UCSD-AML1 (cell line): ENCODE measurements around the gene TNNT1.
"Not testable (repeated sequence)": the region's sequence is repeated elsewhere in the genome, so short reads cannot be mapped to it uniquely, and the experiment has no call there.

Source experiments
- DNase-seq: peaks from one replicate; lab custom pipeline; 2025; ENCODE audit not compliant: unreplicated experiment; lab: John Stamatoyannopoulos, UW

TNNT1 gene, protein sequence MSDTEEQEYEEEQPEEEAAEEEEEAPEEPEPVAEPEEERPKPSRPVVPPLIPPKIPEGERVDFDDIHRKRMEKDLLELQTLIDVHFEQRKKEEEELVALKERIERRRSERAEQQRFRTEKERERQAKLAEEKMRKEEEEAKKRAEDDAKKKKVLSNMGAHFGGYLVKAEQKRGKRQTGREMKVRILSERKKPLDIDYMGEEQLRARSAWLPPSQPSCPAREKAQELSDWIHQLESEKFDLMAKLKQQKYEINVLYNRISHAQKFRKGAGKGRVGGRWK

DNA sequence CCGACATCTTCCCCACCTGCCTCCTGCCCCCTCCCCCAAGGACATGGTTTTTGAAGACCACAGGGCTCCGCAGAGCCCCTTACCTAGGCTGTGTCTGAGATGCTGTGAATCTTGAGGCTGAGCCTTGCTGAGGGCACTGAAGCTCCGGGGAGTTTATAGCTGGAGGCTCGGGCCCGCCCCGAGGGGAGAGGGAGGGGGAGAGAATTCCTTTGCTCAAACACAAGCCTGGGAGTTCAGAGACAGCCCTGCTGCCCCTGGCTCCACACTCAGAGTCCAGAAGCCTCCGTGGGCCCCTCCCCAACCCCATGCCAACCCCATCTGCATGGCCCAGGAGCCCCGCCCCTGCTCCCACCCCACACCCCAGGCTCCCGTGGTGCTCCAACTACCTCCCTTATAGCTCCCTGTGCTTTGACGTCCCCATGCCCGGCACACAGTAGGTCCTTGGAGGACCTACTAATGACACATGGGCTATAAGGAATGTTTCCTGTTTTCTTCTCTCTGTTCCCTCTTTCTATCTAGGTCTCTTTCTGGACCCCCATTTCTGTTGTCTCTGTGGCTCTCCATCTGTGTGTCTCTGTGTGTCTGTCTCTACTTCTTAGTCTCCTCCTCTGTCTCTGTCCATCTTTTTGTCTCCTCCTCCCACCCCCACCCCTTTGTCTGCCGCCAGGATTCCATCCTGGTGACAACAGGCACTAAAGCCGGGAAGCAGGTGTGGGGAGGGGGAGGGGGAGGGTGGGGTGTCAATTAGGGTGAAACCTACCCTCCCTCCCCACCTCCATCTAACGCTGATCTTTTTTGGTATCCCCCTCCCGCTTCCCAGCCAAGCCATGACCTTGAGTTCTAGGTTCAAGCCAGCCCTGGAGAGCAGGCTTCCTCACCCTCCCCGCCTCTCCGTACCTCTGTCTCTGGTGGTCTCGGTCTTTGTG, at the start of gene TNNT1:
Gene TNNT1, minus strand, starts transcription at position 129 of the 926 bp plus-strand sequence. CDS start 2,049 bp downstream, outside the sequence.
- DNase-seq: no peak

DNA sequence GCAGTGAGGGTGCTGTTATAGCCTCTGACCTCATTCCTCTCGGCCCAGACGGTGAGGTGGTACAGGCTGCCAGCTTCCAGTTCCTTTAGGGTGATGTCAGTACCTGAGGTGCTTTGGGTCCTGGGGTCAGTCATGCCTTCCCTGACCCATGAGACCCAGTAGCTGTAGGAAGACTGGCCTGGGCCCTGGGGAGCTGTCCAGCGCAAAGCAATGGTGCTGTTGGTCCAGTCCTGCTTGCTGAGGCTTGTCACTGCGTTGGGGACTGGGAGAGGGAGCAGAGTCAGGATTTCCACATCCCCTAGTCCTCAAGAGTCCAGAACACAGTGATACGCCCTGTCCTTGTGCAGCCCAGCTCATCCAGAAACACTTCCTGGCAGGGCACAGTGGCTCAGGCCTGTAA, 49.6 kb upstream of the TNNT1 start:
- no peak for DNase-seq

DNA sequence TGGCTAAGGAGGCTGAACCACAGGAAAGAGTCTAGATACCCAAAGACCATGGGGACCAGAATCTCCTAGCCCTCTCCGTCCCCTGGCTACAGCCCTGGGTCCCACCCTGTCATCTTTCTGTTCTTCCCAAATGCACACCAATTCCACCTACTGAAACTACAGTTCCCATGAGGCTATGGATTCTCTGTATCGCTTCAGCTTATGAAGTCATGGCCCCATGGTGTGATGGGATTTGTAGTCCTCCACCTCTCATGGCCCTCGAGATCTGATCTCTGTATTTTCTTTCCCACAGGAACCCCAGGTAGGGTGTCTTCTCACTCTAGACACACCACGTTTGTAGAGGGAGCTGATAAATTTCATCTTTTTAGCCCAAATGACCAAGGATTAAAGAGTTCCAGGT, 48.5 kb upstream of the TNNT1 start:
- no peak for DNase-seq

DNA sequence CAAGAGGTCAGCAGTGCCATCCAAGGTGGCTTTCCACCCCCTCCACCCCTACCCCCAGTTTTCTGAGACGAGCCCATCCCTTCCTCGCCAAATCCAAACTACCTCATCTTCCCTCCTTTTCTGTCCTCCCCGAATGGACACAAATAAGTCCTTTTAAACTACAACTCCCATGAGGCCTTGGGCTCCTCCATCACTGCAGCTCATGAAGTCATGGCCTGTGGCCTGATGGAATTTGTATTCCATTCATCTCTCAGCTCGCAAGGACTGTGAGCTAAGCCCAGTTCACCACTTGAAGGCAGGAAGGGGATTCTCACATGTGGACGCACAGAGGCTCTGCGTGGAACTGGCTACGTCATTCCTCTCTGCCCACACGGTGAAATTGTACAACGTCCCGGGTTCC, 47.8 kb upstream of the TNNT1 start:
- no peak for DNase-seq

DNA sequence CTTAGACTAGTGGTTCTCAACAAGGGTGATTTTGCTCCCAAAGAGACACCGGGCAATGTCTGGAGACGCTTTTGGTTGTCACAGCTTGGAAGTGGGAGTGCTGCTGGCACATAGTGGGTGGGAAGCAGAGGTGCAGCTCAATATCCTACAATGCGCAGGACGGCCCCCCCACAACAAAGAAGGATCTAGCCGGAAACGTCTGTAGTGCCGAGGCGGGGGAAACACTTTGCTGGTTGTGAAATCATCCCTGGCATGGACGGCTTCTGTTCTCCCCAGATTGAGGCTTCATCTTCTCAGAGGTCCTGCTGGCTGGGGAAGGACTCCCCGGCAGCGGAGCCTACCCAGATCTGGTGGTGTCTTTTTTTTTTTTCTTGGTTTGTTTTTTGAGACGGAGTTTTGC, 44.5 kb upstream of the TNNT1 start:
- DNase-seq: no peak

DNA sequence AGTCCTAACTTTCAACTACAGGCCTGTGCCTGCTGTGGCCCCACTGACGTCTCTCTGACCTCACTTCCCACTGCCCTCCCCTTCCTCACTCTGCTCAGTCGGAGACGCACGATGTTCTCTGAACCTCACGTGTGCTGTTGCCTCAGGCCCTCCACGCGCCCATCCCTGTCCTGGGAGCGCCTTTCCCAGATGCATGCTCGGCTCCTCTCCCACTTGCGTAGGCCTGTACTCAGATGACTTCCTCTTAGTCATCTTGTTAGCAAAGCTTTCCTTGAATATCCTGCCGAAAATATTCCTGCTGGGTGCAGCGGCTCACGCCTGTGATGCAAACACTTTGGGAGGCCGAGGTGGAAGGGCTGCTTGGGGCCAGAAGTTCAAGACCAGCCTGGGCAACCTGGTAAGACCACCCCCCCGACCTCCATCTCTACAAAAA, 40.4 kb upstream of the TNNT1 start:
- DNase-seq: peak; percentile 80

DNA sequence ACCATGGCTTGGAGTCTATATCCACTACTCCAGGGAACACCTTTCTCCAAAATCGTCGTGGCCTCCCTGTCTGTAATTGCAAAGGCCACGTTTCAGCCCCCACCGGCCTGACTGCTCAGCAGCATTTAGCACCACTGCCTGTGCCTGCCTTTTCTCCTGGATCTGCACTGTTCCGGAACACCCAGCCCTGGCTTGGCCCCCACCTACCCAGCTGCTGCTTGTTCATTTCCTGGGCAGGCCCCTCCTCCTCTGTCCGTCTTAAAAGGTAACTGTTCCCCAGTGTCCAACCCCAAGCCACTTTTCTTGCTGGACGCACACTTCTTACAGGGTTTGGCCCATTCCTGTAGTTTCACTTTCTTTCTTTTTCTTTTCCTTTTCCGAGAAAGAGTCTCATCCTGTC, 39.6 kb upstream of the TNNT1 start:
- DNase-seq: peak; percentile 67

DNA sequence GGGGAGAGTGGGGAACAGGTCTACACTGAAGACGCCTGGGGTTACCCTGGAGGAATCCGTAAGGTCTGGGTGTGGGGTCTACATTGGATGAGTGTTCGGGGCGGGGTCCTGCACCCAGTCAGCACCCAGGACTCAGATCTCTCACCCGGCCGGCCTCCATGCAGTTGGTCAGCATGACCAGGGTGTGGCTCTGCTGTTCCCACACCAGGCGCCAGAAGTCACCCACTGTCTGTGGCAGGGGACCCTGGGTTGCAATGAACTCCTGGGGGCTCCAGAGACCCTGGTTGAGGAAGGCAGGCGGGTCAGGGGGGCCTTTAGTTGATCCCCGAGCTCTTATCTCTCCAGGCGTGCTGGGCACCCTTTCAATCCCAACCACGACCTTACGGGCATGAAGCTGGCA, 37.1 kb upstream of the TNNT1 start:
- no peak for DNase-seq

DNA sequence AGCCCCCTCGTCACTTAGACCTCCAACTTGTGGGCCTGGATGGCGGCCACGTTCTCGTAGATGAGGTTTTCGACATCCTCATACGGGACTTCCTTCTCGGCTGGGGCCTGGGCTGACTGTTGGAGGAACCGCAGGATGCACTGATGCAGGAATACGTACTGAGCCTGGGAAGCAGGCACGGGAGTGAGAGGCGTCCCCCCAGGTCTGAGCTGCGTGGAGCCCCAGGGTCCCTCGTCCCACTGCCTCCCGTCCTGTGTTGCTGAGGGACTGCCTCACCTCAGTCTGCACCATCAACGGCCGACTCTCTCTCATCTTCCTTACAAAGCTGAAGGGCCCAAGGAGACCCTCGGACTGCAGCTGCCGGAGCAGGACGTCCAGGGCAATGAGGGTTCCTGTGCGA, 32.7 kb upstream of the TNNT1 start:
- no peak for DNase-seq

DNA sequence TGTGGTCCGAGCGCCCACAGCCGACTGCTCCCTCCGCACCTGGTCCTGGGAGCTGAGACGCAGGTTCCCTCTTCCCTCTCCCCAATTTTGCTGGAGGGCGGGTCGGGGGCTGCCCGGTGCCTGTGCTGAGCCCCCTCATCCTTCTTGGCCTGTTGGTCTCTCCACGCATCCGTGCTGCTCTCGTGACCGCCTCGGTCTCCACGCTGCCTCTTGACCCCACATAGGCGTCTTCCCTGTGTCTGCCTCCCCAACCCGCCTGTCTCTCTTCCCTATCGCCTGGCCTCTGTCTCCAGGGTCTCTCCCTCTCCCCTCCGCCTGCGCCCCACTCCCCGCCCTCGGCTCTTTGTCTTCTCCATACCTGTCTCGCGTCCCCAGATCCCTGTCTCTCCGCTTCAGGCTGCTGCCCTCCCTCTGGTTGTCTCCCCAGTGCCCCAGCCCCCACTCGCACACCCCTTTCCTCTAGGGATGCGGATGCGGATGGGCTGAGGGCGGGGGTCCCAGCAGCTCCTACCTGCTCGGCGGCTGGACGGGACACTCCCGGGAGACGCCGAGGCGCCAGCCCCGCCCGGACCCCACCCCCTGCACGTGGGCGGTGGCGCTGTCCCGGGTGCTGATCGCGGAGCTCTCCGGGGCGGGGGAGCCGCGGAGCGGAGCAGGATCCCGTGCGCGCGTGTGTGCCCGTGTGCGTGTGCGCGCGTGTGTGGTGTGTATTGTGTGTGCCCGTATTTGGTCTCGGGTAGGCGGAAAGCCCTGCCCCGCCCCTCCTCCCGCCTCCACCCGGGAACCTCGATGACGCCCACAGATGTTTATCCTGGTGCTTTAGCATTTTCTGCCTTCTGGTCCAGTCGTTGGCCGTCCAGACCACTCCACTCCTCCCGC, 30.8 kb upstream of the TNNT1 start, which contains the start of gene SYT5:
Gene SYT5, minus strand, starts transcription at position 684 of the 879 bp plus-strand sequence. CDS start 1,248 bp downstream, outside the sequence.
- DNase-seq: peak; percentile 62

DNA sequence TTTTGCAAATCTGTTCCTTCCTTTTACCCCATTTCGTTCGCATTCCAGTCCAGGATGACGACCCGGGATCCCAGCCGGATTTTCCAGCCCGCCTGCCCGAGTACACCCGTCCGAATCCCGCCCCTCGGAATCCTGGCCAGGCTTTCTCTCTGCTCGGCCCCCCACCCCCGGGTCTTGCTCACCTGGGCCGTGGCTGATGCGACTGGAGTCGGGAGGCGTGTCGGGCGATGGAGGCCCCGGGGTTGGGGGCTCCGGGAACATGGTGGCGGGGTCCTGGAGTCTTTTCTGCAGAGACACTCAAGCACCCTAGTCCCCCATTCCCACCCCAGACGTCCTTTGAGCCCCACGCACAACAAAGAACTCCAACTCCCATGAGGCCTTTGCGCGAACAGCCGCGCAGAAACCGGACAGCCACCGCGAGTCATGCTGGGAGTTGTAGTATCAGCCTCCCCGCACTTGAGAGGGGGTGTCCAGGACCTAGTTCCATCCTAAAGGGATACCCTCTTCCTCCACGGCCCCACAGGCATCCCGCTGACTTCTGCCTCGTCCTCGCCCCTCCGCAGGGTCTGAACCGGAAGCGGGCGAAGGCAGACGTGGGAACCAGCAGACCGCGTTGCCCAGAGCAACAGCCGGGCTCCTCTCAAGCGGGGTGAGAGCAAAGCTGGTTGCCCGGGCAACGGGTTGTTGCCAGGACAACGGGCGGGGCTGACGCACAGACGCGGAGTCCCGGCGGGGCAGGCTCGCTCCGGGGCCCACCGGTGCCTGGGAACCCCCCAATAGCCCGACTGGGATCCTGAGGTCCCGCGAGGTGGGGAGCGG, 30.0 kb upstream of the TNNT1 start:
- DNase-seq: peak; percentile 74

DNA sequence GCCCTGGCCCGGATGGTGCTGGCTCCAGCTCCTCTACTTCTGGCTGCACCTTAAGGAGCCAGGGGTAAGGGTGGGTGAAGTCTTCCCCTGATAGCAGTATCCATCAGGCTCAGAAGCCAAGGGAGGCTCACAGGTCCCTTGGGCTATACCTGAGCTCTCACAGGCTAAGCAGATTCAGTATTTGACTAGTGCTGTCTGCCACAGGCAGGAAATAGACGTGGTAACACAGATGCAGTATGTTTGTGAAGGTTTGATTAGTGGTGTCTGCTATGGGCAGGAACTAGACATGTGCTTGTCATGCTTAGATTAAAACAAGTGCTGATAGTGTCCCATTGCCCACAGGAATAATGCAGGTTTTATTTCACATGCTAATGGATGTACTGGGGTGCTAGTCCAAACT, 27.1 kb upstream of the TNNT1 start:
- DNase-seq: no peak

DNA sequence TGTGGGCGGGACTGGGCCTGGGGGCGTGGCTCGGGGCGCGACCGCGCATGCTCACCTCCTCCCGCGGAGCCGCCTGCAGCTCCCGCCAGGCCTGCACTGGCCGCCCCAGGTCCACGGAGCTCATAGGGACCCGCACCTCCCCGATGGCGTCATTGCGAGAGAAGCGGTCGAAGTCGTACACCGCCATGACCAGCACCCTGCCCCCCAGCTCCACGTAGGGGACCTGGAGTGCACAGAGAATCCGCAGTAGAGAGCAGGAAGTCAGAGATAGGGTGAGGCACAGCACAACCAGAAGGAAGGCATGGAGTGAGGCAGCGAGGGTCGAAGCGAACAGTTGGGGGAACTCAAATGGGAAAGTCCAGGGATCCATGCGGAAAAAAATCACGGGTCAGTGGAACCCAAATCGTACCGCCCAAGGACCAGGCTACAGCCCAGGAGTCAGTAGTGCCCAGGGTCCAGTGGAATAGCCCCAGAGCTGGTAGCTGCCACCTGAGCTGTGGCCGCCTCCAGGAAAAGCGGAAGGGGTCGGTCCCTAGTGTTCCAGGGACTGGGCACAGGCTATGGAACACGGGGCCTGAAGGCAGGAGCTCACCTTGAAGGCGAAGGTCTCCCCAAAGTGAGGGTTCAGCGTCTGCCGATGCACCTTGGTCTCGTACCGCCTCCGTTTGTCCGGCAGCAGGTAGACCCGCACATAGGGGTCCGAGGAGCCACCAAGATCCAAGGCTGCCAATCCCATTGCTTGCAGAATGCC, 26.3 kb upstream of the TNNT1 start:
- no peak for DNase-seq

DNA sequence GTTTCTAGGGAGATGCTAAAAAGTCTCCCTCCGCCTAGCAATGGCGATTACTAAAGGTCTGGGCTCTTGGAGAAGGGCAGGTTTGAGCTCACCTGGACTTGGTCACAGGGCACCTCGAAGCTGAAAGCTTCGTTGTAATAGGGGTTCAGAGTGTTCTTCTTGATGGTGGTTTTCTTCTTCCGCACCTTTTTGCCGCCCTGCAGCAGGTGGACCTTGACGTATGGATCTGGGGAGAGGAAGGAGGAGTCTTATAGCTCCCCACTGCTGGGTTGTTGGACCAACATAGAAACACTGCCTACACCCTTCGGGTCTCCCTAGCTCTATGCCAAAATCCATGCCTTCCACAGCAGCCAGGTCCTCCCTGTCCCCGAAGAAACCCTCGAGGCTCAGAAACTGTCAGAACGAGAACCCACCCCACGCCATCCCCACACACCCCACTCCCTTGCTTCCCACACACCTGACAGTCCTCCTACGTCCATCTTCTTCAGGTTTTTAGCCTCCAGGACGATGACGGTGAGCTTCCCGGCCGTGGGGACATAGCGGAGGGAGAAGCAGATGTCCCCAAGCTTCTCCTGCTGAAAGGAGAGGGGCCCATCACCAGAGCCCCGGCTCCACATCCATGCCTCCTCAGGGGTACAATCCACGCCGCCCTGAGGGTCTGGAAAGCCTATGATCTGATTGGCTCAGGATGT, 25.6 kb upstream of the TNNT1 start:
- DNase-seq: no peak

DNA sequence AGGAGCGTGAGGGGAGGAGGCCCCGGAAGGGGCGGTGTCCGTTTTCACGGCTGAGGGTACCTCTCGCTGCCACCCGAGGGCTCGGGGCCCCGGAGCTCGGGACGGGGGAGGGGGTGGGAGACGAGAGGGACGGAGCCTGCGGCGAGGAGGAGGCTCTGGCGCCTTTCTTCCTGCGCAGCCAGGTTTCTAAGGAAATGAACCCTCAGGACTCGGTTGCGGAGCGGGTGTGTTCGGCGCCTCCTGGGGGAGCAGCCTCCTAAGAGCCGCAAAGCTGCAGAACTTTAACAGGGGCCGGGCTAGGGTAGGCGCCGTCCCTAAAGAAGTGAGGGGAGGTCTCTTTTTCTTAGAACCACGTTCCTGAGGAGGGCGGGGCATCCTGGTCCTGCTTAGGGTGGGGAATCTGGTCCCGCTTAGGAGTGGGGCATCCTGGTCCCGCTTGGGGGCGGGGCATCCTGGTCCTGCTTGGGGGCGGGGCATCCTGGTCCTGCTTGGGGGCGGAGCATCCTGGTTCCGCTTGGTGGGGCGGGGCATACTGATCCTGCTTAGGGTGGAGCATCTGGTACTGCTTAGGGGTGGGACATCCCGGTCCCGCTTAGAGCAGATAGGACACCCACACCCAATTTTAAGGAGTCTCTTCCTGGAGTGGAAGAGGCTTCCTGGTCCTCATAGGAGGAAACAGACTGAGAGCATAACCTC, 24.9 kb upstream of the TNNT1 start:
- DNase-seq: peak; percentile 83

DNA sequence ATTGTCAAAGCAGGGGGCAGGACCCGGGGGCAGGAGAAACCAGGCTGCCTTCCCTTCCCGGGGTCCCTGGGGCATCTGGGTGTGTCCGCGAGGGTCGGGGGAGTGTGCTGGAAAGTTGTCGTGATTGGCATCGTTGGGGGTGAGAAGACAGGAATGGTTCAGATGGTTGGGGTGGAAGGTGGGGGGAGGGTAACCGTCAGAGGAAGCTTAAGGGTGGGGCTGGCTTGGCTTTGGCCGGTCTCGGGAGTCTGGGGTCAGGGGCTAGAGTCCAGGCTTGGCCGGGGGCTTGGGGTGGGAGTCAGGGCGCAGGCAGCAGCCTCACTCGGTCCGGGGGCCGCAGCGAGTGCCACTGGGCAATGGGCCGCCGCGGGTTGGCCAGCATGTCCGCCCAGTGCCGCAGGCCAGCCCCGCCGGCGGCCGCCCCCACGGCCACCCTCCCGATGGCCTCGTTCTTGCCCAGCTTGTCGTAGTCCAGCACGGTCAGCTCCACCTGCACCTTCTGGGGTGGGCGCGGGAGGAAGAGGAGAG, 24.2 kb upstream of the TNNT1 start:
- no peak for DNase-seq

DNA sequence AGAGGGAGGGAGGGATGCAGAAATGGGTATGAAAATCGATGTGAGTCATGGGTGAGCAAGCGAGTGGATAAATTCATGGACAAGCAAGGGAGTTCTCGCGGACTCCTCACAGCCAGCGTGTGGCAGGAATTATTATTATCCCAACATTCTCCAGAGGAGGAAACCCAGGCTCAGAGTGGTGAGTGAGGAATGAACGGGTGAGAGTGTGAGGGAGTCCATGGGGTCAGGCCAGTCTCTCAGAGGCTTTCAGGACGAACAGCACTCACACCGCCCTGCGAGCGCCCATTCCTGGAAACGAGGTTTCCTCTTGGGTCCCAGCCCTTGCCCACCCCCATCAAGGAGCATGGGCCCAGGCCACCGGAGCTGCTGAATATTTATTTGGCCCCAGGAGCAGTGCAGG, 23.7 kb upstream of the TNNT1 start:
- no peak for DNase-seq

DNA sequence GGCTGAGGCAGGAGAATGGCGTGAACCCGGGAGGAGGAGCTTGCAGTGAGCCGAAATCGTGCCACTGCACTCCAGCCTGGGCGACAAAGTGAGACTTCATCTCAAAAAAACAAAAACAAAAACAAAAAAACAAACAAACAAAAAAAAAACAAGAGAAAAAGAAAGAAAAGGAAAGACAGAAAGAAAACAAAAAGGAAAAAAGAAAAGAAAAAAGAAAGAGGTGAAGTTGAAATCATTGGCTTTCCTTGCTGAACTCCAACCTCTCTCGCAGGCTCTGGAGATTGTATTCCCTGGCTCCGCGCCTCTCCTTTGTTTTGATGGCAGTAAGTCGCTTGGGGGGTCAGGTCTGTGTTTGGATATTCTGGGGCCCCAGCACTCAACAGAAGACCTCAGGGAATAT, 23.3 kb upstream of the TNNT1 start:
- not testable (repeated sequence) for DNase-seq
